MM.1S (cell line): ENCODE measurements around the gene PDZRN4.

ENCODE experiments used
- DNase-seq: peaks from one replicate; pipeline ENCODE4 v3.0.0-alpha.2; 2015
- H2AFZ ChIP-seq: fragments of 300-600 bp; sonication (generic); 2 replicates; pipeline ENCODE4 v1.6.0; 2016; ENCODE audit warnings: antibody characterized with exemption, low read length
- H3F3A ChIP-seq: fragments of 300-600 bp; sonication (generic); 2 replicates; pipeline ENCODE4 v1.6.1; 2016; ENCODE audit warnings: mild to moderate bottlenecking, antibody characterized with exemption, low read length, moderate library complexity, mixed read lengths; ENCODE audit not compliant: insufficient read depth
- H3K27ac ChIP-seq: fragments of 300-600 bp; sonication (generic); 2 replicates; pipeline ENCODE4 v1.5.1; 2016; ENCODE audit warnings: mild to moderate bottlenecking, low read length
- H3K27me3 ChIP-seq: fragments of 300-600 bp; sonication (generic); replicated peaks from 2 replicates; pipeline ENCODE4 v1.6.0; 2016; ENCODE audit warnings: low read length; ENCODE audit not compliant: insufficient read depth
- H3K36me3 ChIP-seq: fragments of 300-600 bp; sonication (generic); replicated peaks from 2 replicates; pipeline ENCODE4 v1.6.1; 2016; ENCODE audit warnings: mild to moderate bottlenecking, low read length, mixed read lengths; ENCODE audit not compliant: insufficient read depth
- H3K4me1 ChIP-seq: fragments of 300-600 bp; sonication (generic); 2 replicates; pipeline ENCODE4 v1.6.1; 2016; ENCODE audit warnings: low read length, mixed read lengths
- H3K4me2 ChIP-seq: fragments of 300-600 bp; sonication (generic); 2 replicates; pipeline ENCODE4 v1.6.0; 2016; ENCODE audit warnings: low read depth, low read length
- H3K4me3 ChIP-seq: fragments of 300-600 bp; sonication (generic); 2 replicates; pipeline ENCODE4 v1.5.1; 2016; ENCODE audit warnings: low read length, mixed read lengths
- H3K79me2 ChIP-seq: fragments of 300-600 bp; sonication (generic); 2 replicates; pipeline ENCODE4 v1.6.1; 2016; ENCODE audit warnings: mixed run types, low read length, mixed read lengths
- H3K9ac ChIP-seq: fragments of 300-600 bp; sonication (generic); 2 replicates; pipeline ENCODE4 v1.6.1; 2016; ENCODE audit warnings: low read length, mixed read lengths
- H3K9me2 ChIP-seq: fragments of 300-600 bp; sonication (generic); replicated peaks from 2 replicates; pipeline ENCODE4 v1.6.1; 2016; ENCODE audit warnings: mild to moderate bottlenecking, low read length, mixed read lengths; ENCODE audit not compliant: insufficient read depth
- H3K9me3 ChIP-seq: fragments of 300-600 bp; sonication (generic); replicated peaks from 2 replicates; pipeline ENCODE4 v1.6.1; 2016; ENCODE audit warnings: mild to moderate bottlenecking, low read length, mixed read lengths; ENCODE audit not compliant: insufficient read depth
- H4K20me1 ChIP-seq: fragments of 300-600 bp; sonication (generic); 2 replicates; pipeline ENCODE4 v1.6.1; 2016; ENCODE audit warnings: mild to moderate bottlenecking, low read length, moderate library complexity, mixed read lengths; ENCODE audit not compliant: insufficient read depth
- CTCF ChIP-seq: fragments of 300-600 bp; sonication (generic); IDR thresholded peaks from 2 replicates; pipeline ENCODE4 v1.5.1; 2016; ENCODE audit warnings: antibody characterized with exemption, low read length, mixed read lengths
- EZH2 ChIP-seq: fragments of 300-600 bp; sonication (generic); optimal IDR thresholded peaks from 2 replicates; pipeline ENCODE3; 2017; ENCODE audit warnings: low read depth, mild to moderate bottlenecking, antibody characterized with exemption, low read length, mixed read lengths
- EZH2phosphoT487 ChIP-seq: fragments of 300-600 bp; sonication (generic); IDR thresholded peaks from 2 replicates; pipeline ENCODE4 v1.6.1; 2018; ENCODE audit warnings: antibody characterized with exemption, low read length

Gene PDZRN4

GRCh38 chr12:41531147-41531829 lies 343.2 kb downstream of the PDZRN4 start:
- H2AFZ ChIP-seq: no peak overlapping the region
- no peaks in the 10 kb centered on the region for H4K20me1 ChIP-seq
- TF ChIP-seq EZH2 (no peak), CTCF (no peak), EZH2phosphoT487 (no peak)
- no peaks in the 10 kb centered on the region for H3F3A ChIP-seq
- H3K9me2 ChIP-seq: no peaks in the 10 kb centered on the region
- no peak overlapping the region for H3K9ac ChIP-seq
- no peaks in the 10 kb centered on the region for H3K27me3 ChIP-seq
- H3K27ac ChIP-seq: no peak overlapping the region
- peaks cover 9% of the 10 kb centered on the region; the same call in 1 of the 2 replicates for H3K4me1 ChIP-seq
- H3K36me3 ChIP-seq: no peaks in the 10 kb centered on the region
- H3K4me3 ChIP-seq: no peak overlapping the region
- no peak overlapping the region for H3K4me2 ChIP-seq
- no peaks in the 10 kb centered on the region for H3K9me3 ChIP-seq
- H3K79me2 ChIP-seq: no peaks in the 10 kb centered on the region
- no peak for DNase-seq

GRCh38 chr12:41532072-41532471 lies 344.0 kb downstream of the PDZRN4 start:
- no peaks in the 10 kb centered on the region for H3K27me3 ChIP-seq
- H3K36me3 ChIP-seq: no peaks in the 10 kb centered on the region
- no peak overlapping the region for H3K4me3 ChIP-seq
- no peak overlapping the region for H3K4me2 ChIP-seq
- H3F3A ChIP-seq: no peaks in the 10 kb centered on the region
- no peak for DNase-seq
- H3K9me3 ChIP-seq: no peaks in the 10 kb centered on the region
- TF ChIP-seq EZH2phosphoT487 (no peak), EZH2 (no peak)
- H4K20me1 ChIP-seq: no peaks in the 10 kb centered on the region
- peaks cover 9% of the 10 kb centered on the region; the same call in 1 of the 2 replicates for H3K4me1 ChIP-seq
- H3K79me2 ChIP-seq: no peaks in the 10 kb centered on the region
- no peaks in the 10 kb centered on the region for H3K9me2 ChIP-seq
- no peak overlapping the region for H3K9ac ChIP-seq
- H2AFZ ChIP-seq: no peak overlapping the region
- H3K27ac ChIP-seq: no peak overlapping the region

GRCh38 chr12:41536813-41537490 lies 348.8 kb downstream of the PDZRN4 start:
- no peaks in the 10 kb centered on the region for H4K20me1 ChIP-seq
- H3K27me3 ChIP-seq: no peaks in the 10 kb centered on the region
- DNase-seq: no peak

More at GRCh38 chr12:41536813-41537490, 348.8 kb downstream of the PDZRN4 start:
- no peak overlapping the region for H2AFZ ChIP-seq
- H3K9me2 ChIP-seq: no peaks in the 10 kb centered on the region
- no peaks in the 10 kb centered on the region for H3F3A ChIP-seq
- H3K4me1 ChIP-seq: no peaks in the 10 kb centered on the region; the same call in 1 of the 2 replicates
- no peak for TF ChIP-seq CTCF
- TF ChIP-seq EZH2phosphoT487: no peak
- TF ChIP-seq EZH2: no peak
- H3K4me2 ChIP-seq: no peak overlapping the region
- H3K79me2 ChIP-seq: no peaks in the 10 kb centered on the region
- H3K36me3 ChIP-seq: no peaks in the 10 kb centered on the region
- H3K4me3 ChIP-seq: no peak overlapping the region
- H3K27ac ChIP-seq: no peak overlapping the region
- no peaks in the 10 kb centered on the region for H3K9me3 ChIP-seq
- H3K9ac ChIP-seq: no peak overlapping the region
